GM18861 (cell line): ENCODE data around the gene VTCN1.
"Not testable (repeated sequence)": the region's sequence is repeated elsewhere in the genome, so short reads cannot be mapped to it uniquely, and the experiment has no call there.

Experiments used
- ATAC-seq: cut with Tn5 transposase; IDR thresholded peaks from one replicate; pipeline ENCODE4 v1.9.1; 2021; ENCODE audit not compliant: unreplicated experiment

VTCN1 gene

DNA sequence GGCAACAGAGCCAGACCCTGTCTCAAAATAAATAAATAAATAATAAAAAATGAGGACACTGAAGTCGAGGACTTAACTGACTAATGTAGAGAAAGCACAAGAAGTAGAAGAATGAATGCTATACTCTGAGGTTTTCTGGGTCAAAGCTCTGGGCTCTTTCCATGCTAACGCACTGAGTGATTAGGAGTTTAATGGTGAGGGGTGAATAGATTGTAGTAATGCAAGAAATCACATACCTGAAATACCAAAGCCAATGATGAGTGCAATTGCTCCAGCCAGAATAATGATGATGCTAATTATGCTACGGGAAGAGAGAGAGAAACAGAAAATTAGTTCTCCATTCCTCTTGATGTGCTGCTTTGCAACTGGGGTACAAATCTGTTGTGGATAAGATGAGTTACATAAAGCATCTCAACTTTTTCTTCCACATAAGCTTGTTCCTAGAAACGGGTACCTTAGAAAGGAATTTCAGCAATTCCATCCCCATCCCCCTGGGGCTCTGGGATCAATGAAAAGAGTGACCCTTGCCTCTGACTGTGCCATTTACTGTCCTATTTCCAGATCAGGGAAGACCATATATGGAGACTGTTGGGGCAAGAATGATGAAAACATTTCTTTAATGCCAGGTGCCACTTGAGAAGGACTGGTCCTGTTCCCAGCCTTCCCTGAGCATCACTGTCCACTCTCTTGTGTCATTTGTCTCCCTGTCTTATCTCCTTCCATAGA lies 40.7 kb downstream of the VTCN1 start:
- ATAC-seq, result no peak

DNA sequence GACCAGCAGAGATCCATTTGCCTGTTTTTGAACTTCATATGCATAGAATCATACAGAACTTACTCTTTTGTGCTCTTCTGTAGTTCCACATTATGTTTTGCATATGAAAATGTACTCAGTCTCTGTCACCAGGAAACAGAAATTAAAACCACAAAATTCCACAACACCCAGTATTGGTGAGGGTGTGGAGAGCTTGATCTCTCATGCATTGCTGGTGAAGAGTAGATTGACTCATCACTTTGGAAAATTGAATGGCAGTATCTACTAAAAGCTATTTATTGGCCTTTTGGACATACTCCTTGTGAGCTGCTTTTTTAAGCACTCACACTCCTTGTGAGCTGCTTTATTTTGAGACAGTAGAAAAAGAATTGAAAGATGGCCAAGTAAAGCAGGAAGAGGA lies 43.3 kb downstream of the VTCN1 start:
- ATAC-seq, result no peak

DNA sequence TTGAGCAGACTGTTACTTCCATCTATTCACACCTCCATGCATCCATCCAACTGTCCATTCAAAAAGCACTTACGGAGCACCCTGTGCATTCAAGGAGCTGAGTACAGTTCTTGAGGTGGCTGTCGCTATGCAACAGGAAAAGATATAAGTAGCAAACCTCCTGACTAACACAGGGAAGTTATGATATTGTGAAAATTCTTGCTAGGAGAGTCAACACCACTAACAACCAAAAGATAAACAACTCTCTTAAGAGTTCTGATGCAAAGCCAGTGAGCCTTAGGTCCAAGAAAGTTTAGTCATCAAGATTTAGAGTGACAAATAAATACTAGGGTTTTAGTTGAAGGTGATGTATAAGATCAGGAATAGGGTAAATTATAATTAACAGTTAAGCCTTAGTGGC lies 44.7 kb downstream of the VTCN1 start:
- ATAC-seq, result no peak

DNA sequence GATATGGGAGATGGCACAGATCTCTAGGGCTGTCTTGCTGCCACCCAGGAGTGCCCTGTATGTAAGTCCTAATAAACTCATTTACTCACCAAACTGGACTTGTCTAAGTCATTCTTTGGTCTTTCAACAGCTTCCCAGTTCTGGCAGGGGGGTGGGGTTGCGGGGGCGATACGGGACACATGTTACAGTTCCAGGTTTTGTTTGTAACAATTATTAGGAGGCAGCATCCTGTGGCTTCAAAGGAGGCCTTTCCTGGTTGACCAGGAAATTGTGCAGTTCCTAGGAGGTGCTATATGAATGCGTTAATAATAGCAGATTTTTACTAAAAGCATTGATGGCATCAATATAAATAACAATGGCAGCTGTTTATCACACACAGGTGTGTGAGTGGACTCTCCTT lies 46.5 kb downstream of the VTCN1 start:
- ATAC-seq, result no peak

DNA sequence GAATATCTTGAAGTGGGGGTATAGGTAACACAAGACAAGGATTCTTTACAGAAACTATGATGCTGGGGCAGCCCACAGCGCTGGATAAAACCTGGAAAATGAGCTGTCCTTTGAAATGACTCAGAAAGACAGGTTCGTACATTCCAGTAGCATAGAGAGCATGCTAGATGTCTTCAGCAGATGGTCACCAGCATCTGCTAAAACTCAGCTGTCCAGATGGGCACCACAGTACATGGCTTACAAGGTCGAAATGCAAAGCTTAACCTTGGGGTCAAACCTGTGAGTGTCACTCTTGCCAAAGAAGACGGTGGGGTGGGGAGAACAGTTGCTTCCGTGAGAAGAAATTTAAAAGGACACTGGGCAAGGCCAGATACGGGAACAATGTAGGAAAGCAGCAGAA lies 47.9 kb downstream of the VTCN1 start:
- no peak for ATAC-seq

DNA sequence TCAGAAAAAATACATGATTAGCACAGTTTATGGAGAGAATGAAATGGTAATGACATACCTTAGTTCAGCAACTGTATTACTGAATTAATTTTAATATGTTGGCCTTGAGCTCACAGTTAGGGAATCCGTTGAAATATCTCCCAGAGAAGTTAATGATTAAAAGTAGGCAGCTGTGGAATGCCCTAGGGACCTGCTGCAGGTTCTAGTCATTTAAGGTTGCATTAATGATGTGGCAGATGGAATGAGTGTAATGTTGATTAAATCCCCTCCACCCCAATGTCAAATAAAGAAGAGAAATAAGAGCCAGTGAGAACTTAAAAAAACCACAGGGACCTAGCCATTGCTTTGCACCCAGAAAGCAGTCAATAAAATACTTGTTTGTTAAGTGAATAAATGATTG lies 48.8 kb downstream of the VTCN1 start:
- ATAC-seq, result no peak

DNA sequence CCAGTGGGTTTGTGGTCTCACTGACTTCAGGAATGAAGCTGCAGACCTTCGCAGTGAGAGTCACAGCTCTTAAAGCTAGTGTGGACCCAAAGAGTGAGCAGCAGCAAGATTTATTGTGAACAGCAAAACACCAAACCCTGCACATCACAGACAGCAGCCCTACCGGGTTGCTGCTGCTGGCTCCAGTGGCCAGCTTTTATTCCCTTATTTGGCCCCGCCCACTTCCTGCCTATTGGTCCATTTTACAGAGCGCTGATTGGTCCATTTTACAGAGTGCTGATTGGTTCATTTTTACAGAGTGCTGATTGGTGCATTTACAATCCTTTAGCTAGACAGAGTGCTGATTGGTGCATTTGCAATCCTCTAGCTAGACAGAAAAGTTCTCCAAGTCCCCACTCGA lies 59.4 kb downstream of the VTCN1 start:
- ATAC-seq, result not testable (repeated sequence)

DNA sequence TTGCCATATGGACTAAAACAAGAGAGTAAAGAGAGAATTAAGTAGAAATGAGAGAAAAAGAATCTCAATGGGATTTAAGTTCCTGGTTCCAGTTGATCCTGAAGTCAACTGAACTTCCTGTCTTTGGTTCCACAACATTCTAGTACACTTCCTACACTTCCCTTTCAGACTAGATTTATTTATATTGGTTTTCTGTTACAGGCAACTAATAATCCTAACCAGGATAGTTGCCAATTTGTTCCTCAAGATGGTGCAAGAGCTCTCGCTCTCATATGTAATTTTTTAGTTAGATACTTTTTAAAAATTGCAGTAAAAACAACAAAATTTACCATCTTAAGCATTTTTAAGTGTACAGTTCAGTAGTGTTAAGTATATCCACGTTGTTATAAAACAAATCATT lies 60.4 kb downstream of the VTCN1 start:
- no peak for ATAC-seq

DNA sequence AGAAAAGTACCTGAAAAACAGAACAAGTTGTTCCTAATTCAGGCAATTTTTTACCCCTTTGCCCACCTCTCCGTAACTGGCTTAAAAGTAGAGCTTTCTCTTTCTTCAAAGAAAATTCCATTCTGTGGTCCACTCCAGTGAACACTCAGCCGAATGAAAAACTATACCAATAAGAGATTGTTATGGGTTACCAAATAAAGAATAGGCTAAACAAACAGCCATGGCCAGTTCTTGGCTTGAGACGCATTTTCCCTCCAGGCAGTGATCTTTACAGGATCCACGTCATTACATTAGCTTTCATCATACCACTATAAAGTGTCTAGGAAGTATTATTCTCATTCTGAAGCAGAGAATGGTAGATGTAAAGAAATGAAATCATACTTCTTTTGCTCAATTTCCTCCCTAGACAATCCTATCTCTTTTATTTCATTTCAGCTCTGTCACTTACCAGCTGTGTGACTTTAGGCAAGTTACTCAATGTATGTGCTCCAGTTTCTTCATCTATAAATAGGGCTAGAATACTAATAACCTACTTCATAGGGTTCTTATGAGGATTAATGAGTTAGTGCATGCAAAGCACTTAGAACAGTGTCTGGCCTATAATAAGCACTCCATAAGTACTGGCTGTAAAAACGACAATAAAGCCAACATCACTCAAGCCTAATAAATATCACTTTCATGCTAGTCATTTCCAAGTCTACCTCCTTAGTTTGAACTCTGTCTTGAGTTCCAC lies 62.7 kb downstream of the VTCN1 start:
- ATAC-seq, result no peak

DNA sequence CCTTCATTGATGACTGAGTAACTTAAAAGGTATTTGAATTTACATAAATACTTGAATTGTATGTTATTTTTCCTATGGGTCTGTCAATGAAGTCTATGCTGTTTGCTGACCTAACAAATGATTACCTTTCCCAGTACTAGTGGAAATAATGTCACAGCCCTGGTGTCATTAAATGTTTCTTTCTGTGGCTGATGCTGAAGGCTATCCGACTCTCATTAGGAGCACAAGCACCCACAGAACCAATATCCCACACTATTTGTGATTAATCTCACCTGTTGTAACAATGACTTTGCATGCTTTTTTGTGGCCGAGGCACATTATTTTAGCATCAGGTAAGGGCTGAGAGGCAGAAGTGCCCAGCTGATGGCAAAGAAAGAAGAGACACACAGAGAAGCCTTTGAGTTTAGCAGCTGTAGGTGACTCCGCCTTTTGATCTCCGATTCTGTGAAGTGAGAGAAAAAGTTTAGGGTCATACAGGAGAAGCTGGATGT lies 63.3 kb downstream of the VTCN1 start:
- ATAC-seq, result no peak

DNA sequence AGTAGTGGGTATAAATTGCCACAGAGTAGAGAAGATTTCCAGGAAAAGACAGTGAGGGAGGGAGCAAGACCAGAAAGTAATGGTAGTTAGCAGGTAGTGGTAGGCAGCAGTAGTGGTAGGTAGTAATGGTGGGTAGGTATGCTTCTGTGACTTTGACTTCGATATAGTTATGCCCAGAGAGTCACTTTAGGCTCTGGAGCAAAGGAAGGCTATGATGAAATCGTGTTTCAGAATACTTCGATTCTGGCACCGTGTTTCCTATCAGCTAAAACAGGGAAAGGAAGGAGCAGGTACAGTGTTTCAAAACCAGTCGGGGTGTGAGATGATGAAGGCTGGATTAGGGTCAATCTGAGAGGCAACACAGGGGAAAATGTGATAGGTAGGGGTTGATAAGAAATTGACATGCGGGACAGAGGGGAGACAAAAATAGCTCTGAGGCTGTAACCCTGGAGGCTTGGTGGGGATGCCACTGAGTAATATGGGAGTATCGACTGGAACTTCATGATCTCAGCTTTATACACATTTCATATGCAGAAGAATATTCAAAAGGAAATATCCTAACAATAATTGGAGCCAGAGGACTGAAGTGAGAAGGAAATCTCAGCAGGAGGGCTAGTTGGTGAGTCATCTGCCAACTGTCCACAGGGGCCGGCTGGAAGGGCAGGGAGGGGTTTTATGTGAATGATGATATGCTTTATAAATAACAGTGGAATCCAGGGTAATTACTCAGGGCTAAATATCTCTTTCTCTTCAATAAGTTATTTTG lies 64.0 kb downstream of the VTCN1 start:
- ATAC-seq, result no peak

DNA sequence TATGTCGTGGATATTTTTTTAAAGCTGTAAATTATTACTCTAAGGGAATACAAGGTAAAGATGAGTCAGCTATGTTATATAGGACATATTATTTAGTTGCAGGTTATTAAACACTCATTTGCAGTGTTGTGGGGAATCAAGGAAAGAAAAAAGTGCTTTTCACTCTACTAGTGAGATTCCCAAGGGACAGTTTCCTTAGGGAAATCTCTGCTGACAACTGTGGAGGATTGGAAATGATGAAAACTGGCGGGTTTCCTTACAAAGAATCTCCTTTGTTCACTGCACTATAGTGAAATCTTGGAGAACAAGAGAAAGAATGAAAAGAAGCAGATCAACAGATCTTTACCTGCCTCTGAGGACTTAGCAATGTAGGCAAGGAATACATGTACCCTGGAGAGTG lies 64.7 kb downstream of the VTCN1 start:
- no peak for ATAC-seq

DNA sequence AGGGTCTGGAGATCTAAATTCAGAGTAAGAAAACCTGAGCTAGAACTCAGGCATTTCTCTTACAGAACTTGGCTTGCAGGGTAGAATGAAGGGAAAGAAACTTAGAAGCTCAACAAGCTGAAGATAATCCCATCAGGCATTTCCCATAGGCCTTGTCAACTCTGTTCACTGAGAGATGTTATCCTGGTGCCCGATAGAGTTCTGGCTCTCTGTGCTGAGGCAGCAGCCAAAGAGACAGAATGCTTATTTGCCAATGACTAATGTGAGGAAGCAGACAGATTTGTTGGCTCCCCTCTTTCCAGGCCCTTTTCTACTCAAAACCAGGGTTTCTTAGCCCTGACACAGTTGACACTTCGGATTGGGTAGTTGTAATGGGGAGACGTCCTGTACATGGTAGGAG lies 66.9 kb downstream of the VTCN1 start:
- ATAC-seq, result no peak

DNA sequence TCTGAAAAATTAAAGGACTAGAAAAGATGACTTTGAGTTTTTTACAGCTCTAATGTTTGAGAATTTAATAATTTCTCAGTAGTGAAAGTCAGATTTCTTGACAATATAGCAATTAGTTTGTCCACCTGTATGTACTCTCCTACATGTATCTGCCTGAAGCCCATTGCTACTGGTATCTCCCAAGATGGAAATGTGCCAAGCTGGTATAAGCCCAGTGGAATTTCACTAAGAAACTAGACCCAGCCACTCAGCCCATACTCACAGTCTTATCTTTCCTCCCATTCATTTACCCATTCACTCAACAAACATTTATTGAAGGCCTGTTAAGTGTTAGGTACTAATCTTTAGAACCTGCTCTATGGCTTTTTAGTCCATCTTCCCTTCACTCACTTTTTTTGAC lies 67.6 kb downstream of the VTCN1 start:
- ATAC-seq, result no peak

DNA sequence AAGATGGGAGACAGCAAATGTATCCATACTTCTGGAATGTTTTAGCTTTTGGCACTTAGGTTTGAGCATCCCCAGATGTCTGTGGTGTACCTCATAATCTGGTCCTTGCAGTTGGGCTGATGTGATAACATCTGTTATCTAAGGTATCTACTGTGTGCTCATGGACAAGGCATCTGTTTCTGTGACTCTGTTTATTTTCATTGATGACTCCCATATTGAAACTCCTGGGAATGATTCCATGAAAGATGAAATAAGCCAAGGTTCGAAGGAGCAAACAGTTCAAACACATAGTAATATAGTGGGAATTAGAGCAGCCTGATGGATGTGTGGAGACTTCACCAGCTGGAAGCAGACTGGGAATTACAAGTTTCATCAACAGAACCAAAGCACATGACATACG lies 68.5 kb downstream of the VTCN1 start:
- no peak for ATAC-seq

DNA sequence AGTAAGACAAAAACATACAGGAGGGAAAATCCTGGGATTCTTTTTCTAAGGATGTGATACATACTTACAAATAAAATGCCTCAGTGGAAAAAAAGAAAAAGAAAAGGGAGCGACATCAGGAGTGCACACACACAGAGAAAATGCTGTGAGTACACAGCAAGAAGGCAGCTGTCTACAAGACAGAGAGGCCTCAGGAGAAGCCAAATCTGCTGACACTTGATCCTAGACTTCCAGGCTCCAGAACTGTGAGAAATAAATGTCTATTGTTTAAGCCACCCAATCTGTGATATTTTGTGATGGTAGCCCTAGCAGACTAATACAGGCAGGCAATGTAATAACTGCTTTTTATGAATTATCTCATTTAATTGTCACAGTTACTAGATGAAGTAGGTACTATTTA lies 72.2 kb downstream of the VTCN1 start:
- ATAC-seq, result no peak

DNA sequence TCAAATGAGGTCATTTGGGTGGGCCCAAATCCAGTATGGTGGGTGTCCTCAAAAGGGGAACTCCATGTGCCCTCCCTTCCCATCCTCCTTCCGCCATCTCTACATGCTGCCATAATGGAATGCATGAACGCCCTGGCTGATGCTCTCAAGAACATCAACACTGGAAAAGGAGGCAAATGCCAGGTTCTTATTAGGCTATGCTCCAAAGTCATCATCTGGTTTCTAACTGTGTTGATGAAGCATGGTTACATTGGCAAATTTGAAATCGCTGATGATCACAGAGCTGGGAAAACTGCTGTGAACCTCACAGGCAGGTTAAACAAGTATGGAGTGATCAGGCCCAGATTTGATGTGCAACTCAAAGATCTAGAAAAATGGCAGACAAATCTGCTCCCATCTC lies 72.6 kb downstream of the VTCN1 start:
- no peak for ATAC-seq

DNA sequence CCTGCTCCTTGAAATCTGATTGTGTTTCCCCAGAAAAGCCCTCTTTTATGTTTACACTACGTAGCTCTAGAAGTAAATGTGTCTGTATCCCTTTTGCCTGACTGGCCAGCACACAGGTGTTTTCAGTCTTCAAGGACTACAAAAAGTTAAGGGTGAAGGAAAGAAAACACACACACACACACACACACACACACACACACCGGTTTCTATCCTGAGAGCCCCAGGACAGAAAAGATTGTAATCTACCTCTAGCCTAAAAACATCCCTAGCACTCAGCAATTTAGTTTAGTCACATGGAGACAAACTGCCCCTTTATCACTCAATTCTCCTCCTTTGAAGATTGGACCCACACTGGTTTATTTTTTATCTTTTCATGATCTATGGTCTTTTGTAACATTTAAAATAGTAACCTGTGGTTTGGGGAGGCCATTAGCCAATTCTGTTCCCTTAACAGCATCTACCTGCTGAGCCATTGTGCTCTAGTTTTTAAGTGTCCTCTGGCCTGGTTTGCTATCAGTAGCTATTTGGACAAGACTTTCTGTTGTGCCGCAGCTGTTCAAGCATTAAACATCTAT lies 73.4 kb downstream of the VTCN1 start:
- no peak for ATAC-seq

DNA sequence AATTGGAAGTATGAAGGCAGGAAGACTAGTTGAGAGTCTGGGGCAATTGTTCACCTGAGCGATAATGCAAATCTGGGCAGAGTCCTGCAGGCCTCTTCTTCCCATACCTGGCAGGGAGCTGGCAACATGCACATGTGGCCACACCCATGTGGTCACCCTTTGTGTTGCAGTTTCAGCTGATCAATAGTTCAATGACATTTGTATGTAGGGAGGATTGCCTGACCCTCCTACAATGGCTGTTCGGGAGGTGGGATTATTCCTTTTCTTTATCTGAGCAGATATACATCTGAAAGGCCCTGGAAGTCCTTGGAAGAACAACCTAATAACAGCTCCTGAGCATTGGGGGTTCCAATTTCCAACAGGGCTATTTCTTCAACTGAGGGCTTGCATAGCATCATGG lies 74.0 kb downstream of the VTCN1 start:
- no peak for ATAC-seq

DNA sequence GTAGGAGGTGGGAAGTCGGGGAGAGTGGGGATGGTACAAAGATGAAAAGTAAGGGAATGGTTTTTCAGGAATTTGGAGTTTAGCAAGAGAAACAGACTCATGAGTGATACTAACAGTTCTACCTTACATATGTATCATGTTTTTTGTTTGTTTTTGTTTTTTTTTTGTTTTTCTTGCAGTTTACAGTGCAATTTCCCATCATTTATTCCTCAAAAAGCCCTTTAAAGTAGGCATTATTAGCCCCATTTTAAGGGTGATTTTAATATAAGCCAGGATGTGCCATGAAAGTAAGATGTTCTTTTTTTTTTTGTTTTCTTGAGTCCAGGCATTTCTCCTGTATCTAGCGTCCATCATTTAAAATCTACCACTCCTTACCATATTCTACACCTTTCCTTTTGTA lies 75.4 kb downstream of the VTCN1 start:
- no peak for ATAC-seq

DNA sequence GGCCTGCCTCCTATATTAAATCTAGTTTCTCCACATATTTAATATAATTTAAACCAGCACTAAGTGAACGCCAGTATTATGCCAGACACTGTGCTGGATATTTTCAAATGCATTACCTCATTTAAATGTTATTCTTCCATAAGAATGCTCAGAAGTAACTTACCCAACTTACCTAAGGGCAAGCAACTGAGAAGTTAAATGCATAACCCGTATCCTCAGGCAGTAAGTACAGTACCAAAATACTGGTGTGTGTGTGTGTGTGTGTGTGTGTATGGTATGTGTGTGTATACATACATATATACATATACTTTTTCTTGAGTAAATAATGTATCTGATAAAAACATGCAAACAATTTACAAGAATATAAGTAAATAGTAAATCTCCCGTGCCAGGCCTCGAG lies 80.2 kb downstream of the VTCN1 start:
- no peak for ATAC-seq
